Vagina (tissue), 2 donors: ENCODE data around the gene TNS3.

Source experiments
- POLR2A ChIP-seq, 2 donors: fragments of 450-650 bp; IDR thresholded peaks; one replicate each; pipeline ENCODE4 v1.6.1; 2017; ENCODE audit warnings: antibody characterized with exemption in 2 of 2, mild to moderate bottlenecking in 2 of 2, moderate library complexity in 2 of 2
- POLR2AphosphoS5 ChIP-seq, 2 donors: sonication (generic); formaldehyde crosslinking; IDR thresholded peaks; one replicate each; pipeline ENCODE4 v1.9.0; 2017; ENCODE audit warnings: antibody characterized with exemption in 2 of 2, mild to moderate bottlenecking in 2 of 2, low read depth in 1 of 2; ENCODE audit not compliant: insufficient read depth in 1 of 2
- TF ChIP-seq, protein P1 (sequence below), 3 experiments: fragments of 450-650 bp in 2 of 3; fragments of 200-600 bp in 1 of 3; sonication (generic) in 1 of 3; IDR thresholded peaks; one replicate each; pipeline ENCODE4 v1.5.1; 2017 to 2019; ENCODE audit warnings: antibody characterized with exemption in 3 of 3, mild to moderate bottlenecking in 2 of 3, moderate library complexity in 2 of 3

GRCh38 chr7:47537716-47538675 lies 43.9 kb downstream of the TNS3 start:
- TF ChIP-seq, protein P1, sequence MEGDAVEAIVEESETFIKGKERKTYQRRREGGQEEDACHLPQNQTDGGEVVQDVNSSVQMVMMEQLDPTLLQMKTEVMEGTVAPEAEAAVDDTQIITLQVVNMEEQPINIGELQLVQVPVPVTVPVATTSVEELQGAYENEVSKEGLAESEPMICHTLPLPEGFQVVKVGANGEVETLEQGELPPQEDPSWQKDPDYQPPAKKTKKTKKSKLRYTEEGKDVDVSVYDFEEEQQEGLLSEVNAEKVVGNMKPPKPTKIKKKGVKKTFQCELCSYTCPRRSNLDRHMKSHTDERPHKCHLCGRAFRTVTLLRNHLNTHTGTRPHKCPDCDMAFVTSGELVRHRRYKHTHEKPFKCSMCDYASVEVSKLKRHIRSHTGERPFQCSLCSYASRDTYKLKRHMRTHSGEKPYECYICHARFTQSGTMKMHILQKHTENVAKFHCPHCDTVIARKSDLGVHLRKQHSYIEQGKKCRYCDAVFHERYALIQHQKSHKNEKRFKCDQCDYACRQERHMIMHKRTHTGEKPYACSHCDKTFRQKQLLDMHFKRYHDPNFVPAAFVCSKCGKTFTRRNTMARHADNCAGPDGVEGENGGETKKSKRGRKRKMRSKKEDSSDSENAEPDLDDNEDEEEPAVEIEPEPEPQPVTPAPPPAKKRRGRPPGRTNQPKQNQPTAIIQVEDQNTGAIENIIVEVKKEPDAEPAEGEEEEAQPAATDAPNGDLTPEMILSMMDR (IDR thresholded peaks at IDR 0.05) = no peak
- TF ChIP-seq POLR2A (IDR thresholded peaks at IDR 0.05) (no peak), POLR2AphosphoS5 (IDR thresholded peaks at IDR 0.05; ENCODE audit: insufficient read depth in 1 of 2, low read depth in 1 of 2) (no peak)
